GM12878 (cell line): ENCODE results near the gene VIL1.

Experiments
- ASH2L ChIP-seq: fragments of 300-600, 200-600 bp; sonication (generic); IDR thresholded peaks from 2 replicates; pipeline ENCODE4 v1.6.1; 2017; ENCODE audit warnings: low read depth, mild to moderate bottlenecking, borderline replicate concordance
- BACH1 ChIP-seq: fragments of 450-650 bp; IDR thresholded peaks from 2 replicates; pipeline ENCODE4 v1.6.1; 2017; ENCODE audit warnings: mild to moderate bottlenecking, borderline replicate concordance
- BRCA1 ChIP-seq: IDR thresholded peaks from 2 replicates; pipeline ENCODE4 v1.6.1; 2011; ENCODE audit warnings: low read depth, low read length, improper control_type of control experiment
- CBFB ChIP-seq: IDR thresholded peaks from 2 replicates; pipeline ENCODE4 v1.6.1; 2016; ENCODE audit warnings: antibody characterized with exemption, low read depth
- CTCF ChIP-seq, 3 experiments: IDR thresholded peaks in 2 of 3; conservative IDR thresholded peaks in 1 of 3; 2 replicates each; pipeline ENCODE4 v1.5.1; 2011; ENCODE audit warnings: low read depth in 3 of 3, low read length in 3 of 3, mild to moderate bottlenecking in 3 of 3, control low read depth in 2 of 3, moderate library complexity in 2 of 3, inconsistent platforms in 1 of 3, mixed read lengths in 1 of 3; ENCODE audit not compliant: control insufficient read depth in 2 of 3, insufficient read depth in 1 of 3; ENCODE audit errors: extremely low read depth in 1 of 3
- HDAC6 ChIP-seq: fragments of 200-600 bp; sonication (generic); IDR thresholded peaks from one replicate; pipeline ENCODE4 v1.8.0; 2017; ENCODE audit warnings: antibody characterized with exemption; ENCODE audit not compliant: unreplicated experiment
- NFIC ChIP-seq: IDR thresholded peaks from 2 replicates; pipeline ENCODE4 v1.6.1; 2012; ENCODE audit warnings: low read depth, mild to moderate bottlenecking, inconsistent platforms, low read length, moderate library complexity
- POLR2A ChIP-seq: IDR thresholded peaks from 2 replicates; pipeline ENCODE4 v1.6.1; 2011; ENCODE audit warnings: low read depth, mild to moderate bottlenecking, low read length
- TF ChIP-seq, protein P1 (sequence below): fragments of 450-650 bp; IDR thresholded peaks from 2 replicates; pipeline ENCODE4 v1.6.1; 2016; ENCODE audit warnings: mild to moderate bottlenecking

- TF ChIP-seq CBFB (no peak), BACH1 (no peak), CTCF (IDR thresholded peaks at IDR 0.05 in 2 of 3, conservative IDR thresholded peaks at IDR 0.05 in 1 of 3; ENCODE audit: control insufficient read depth in 2 of 3, extremely low read depth in 1 of 3, insufficient read depth in 1 of 3, low read depth in 3 of 3, low read length in 3 of 3) (no peak), BRCA1 (no peak), ASH2L (no peak), POLR2A (no peak), NFIC (no peak), HDAC6 (no peak)
- TF ChIP-seq, protein P1, sequence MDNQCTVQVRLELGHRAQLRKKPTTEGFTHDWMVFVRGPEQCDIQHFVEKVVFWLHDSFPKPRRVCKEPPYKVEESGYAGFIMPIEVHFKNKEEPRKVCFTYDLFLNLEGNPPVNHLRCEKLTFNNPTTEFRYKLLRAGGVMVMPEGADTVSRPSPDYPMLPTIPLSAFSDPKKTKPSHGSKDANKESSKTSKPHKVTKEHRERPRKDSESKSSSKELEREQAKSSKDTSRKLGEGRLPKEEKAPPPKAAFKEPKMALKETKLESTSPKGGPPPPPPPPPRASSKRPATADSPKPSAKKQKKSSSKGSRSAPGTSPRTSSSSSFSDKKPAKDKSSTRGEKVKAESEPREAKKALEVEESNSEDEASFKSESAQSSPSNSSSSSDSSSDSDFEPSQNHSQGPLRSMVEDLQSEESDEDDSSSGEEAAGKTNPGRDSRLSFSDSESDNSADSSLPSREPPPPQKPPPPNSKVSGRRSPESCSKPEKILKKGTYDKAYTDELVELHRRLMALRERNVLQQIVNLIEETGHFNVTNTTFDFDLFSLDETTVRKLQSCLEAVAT = no peak
These were observed 8.8 kb downstream of the VIL1 start for GRCh38 chr2:218427741-218428140.
